Lung (tissue), 12 donors: ENCODE data around the gene APOBEC3B. TPM values are rescaled to one million over a fixed set of nuclear protein-coding genes. Genes with fewer than 3 reads are reported as not detected.
A peak's percentile ranks its signal among the peaks of the same experiment; 100 is the strongest.
"Not testable (repeated sequence)": the region's sequence is repeated elsewhere in the genome, so short reads cannot be mapped to it uniquely, and the experiment has no call there.

Experiments
- ATAC-seq: fragments of 200-7000 bp; cut with Tn5 transposase; one replicate; pipeline ENCODE4 v1.9.1; 2020; ENCODE audit warnings: moderate number of reproducible peaks; ENCODE audit not compliant: insufficient read depth, low FRiP score
- DNase-seq, 3 donors: peaks; one replicate each; pipeline ENCODE4 v3.0.0-alpha.2; 2013 to 2017
- H3K27ac ChIP-seq, 2 donors: one replicate each; pipeline ENCODE4 v1.5.1; 2013; ENCODE audit warnings: mild to moderate bottlenecking in 2 of 2, moderate library complexity in 2 of 2, control low read depth in 1 of 2, inconsistent platforms in 1 of 2, low read depth in 1 of 2, low read length in 1 of 2
- H3K27me3 ChIP-seq, 3 donors: one replicate each; pipeline ENCODE4 v1.5.1; 2013; ENCODE audit warnings: low read length in 2 of 3; ENCODE audit not compliant: control insufficient read depth in 3 of 3, insufficient read depth in 3 of 3
- H3K36me3 ChIP-seq, 4 donors: one replicate each; pipeline ENCODE4 v1.5.1; 2013; ENCODE audit warnings: low read length in 4 of 4, mild to moderate bottlenecking in 1 of 4, moderate library complexity in 1 of 4; ENCODE audit not compliant: control insufficient read depth in 4 of 4, insufficient read depth in 4 of 4
- H3K4me1 ChIP-seq, 5 donors: one replicate each; pipeline ENCODE4 v1.5.1; 2013; ENCODE audit warnings: low read length in 5 of 5, mild to moderate bottlenecking in 2 of 5, moderate library complexity in 1 of 5; ENCODE audit not compliant: control insufficient read depth in 5 of 5, insufficient read depth in 5 of 5
- H3K4me3 ChIP-seq: one replicate; pipeline ENCODE4 v1.5.1; 2013; ENCODE audit warnings: mild to moderate bottlenecking, control low read depth, moderate library complexity
- H3K9ac ChIP-seq, 2 donors: one replicate each; pipeline ENCODE4 v1.5.1; 2013; ENCODE audit warnings: low read length in 2 of 2, control low read depth in 1 of 2; ENCODE audit not compliant: insufficient read depth in 1 of 2
- H3K9me3 ChIP-seq, 4 donors: one replicate each; pipeline ENCODE4 v1.5.1; 2013; ENCODE audit warnings: low read length in 3 of 4, mild to moderate bottlenecking in 1 of 4, moderate library complexity in 1 of 4; ENCODE audit not compliant: control insufficient read depth in 4 of 4, insufficient read depth in 3 of 4
- CTCF ChIP-seq: IDR thresholded peaks from 2 replicates; pipeline ENCODE4 v1.5.1; 2012; ENCODE audit warnings: mild to moderate bottlenecking; ENCODE audit errors: control extremely low read depth, extremely low read depth
- WGBS, 2 donors: extraction: QIAGEN DNeasy Blood & Tissue Kit; methylation state at CpG; one replicate each; pipeline ENCODE4 v1.1.7; 2013; 5-methylcytosine and 5-hydroxymethylcytosine counted together
- polyA plus RNA-seq, 2 donors: library from polyadenylated mRNA; stranded (reverse); fragments of 200-250 nt; gene quantifications; one replicate each; pipeline ENCODE4 v1.2.1, GENCODE V29; 2013
- total RNA-seq, 2 donors: library from RNA; depleted of rRNA in 1 of 2; stranded (reverse); fragments of >200 nt in 1 of 2; gene quantifications; one replicate each; pipeline ENCODE4 v1.2.1, GENCODE V29; 2014 to 2021
- donor health status: control.
- donor health status: control.
- donor health status: Bipolar disorder and iron deficiency.
- donor health status: healthy.
- donor health status: DM: yes; HTN: yes; CAD: no.

The APOBEC3B gene
- total and polyA plus RNA-seq, 4 donors = 1.0 to 4.5 (median 3.5) TPM

- no peak for ATAC-seq
- peak; percentile 81 for TF ChIP-seq CTCF
- WGBS, 2 donors = 44 to 48% methylated on average over 15 of the region's 15 CpGs
- Histone ChIP-seq H3K4me3 (no peak overlapping the region), H3K27me3 (no peaks in the 10 kb centered on the region), H3K9me3 (no peaks in the 10 kb centered on the region), H3K9ac (no peak overlapping the region), H3K27ac (no peak overlapping the region), H3K36me3 (no peaks in the 10 kb centered on the region), H3K4me1 (no peaks in the 10 kb centered on the region)
- DNase-seq = peak in 2 of 3 donors; percentile 21 to 37
These were observed 8.6 kb upstream of the APOBEC3B start for GRCh38 chr22:38973289-38974169.

- 86 to 89% methylated on average over 18 of the region's 18 CpGs for WGBS, 2 donors
- H3K4me1 ChIP-seq = no peaks in the 10 kb centered on the region
- H3K27ac ChIP-seq = no peak overlapping the region
- no peaks in the 10 kb centered on the region for H3K36me3 ChIP-seq
- H3K9ac ChIP-seq = no peak overlapping the region
- H3K4me3 ChIP-seq = no peak overlapping the region
- DNase-seq = no peak
- no peak for ATAC-seq
- H3K9me3 ChIP-seq = no peaks in the 10 kb centered on the region
- H3K27me3 ChIP-seq = no peaks in the 10 kb centered on the region
- no peak for TF ChIP-seq CTCF
These were observed 7.8 kb upstream of the APOBEC3B start for GRCh38 chr22:38974170-38974825.

GRCh38 chr22:38974826-38975175 lies 7.3 kb upstream of the APOBEC3B start:
- no peak for TF ChIP-seq CTCF
- Histone ChIP-seq H3K36me3 (no peaks in the 10 kb centered on the region), H3K27me3 (no peaks in the 10 kb centered on the region), H3K27ac (no peak overlapping the region), H3K9ac (no peak overlapping the region), H3K4me3 (no peak overlapping the region), H3K4me1 (no peaks in the 10 kb centered on the region), H3K9me3 (no peaks in the 10 kb centered on the region)
- DNase-seq (no peak), ATAC-seq (no peak)
- WGBS, 2 donors = 91 to 97% methylated on average over 7 of the region's 7 CpGs

GRCh38 chr22:38977289-38977688 lies 4.9 kb upstream of the APOBEC3B start:
- not testable (repeated sequence) for DNase-seq, H3K27me3 ChIP-seq, H3K36me3 ChIP-seq, ATAC-seq, H3K4me3 ChIP-seq, H3K9ac ChIP-seq, H3K9me3 ChIP-seq, H3K27ac ChIP-seq, H3K4me1 ChIP-seq
- WGBS, 2 donors = 81 to 94% methylated on average over 4 of the region's 4 CpGs

- H3K36me3 ChIP-seq, H3K9ac ChIP-seq, ATAC-seq, H3K9me3 ChIP-seq, DNase-seq, H3K4me3 ChIP-seq, H3K27ac ChIP-seq, H3K27me3 ChIP-seq: not testable (repeated sequence)
- 75 to 79% methylated on average over 10 of the region's 10 CpGs for WGBS, 2 donors
- H3K4me1 ChIP-seq = peaks cover 0 to 11% (median 0%) of the 10 kb centered on the region in 5 donors
These were observed 1.6 kb upstream of the APOBEC3B start for GRCh38 chr22:38980587-38980986.
